HCT116 (cell line): ENCODE data around the gene CSF1R. TPM values are rescaled to one million over a fixed set of nuclear protein-coding genes. Genes with fewer than 3 reads are reported as not detected.

Source experiments
- ATAC-seq: fragments of 200-7000 bp; cut with Tn5 transposase; 2 replicates; pipeline ENCODE4 v1.9.1; 2020; ENCODE audit warnings: mild to moderate bottlenecking, moderate library complexity
- BruUV-seq: library from RNA; stranded (reverse); fragments of 400-500 nt; replicated peaks from 2 replicates; lab custom pipeline; 2021; lab: Mats Ljungman, UMichigan
- CTCF ChIA-PET: fragments of 300-600 bp; sonication (Branson Sonifier 250); formaldehyde crosslinking; loops from one replicate; lab custom pipeline; 2021; ENCODE audit warnings: antibody characterized with exemption; lab: Charles Lee
- POLR2A ChIA-PET: fragments of 300-600, 350-600 bp; sonication (Branson Sonifier 250); formaldehyde crosslinking; loops from one replicate; lab custom pipeline; 2021; ENCODE audit warnings: antibody characterized with exemption; lab: Charles Lee
- RAD21 ChIA-PET, 2 experiments: fragments of 300-600 bp; sonication (Branson Sonifier 250); formaldehyde crosslinking; loops; one replicate each; lab custom pipeline; 2023; ENCODE audit warnings: low total read pairs in 2 of 2; ENCODE audit not compliant: uncharacterized antibody in 2 of 2, unreplicated experiment in 2 of 2, low non-redundant PET in 1 of 2; lab: Charles Lee
- DNase-seq: peaks from one replicate; pipeline ENCODE4 v3.0.0-alpha.2; 2010; ENCODE audit warnings: low read depth, low spot score
- H2AFZ ChIP-seq: fragments of 200-600 bp; shearing (Covaris generic), sonication (generic); 2 replicates; pipeline ENCODE4 v1.6.1; 2017; ENCODE audit warnings: low read depth, mixed run types, mixed read lengths, antibody characterized with exemption, low read length; ENCODE audit not compliant: poor library complexity, severe bottlenecking
- H3K27ac ChIP-seq: 2 replicates; pipeline ENCODE4 v1.5.1; 2012; ENCODE audit warnings: low read depth, low read length
- H3K27me3 ChIP-seq: fragments of 200-600 bp; sonication (generic); 2 replicates; pipeline ENCODE4 v1.6.1; 2016; ENCODE audit warnings: mixed run types, low read length, mixed read lengths; ENCODE audit not compliant: insufficient read depth
- H3K36me3 ChIP-seq, 2 experiments: fragments of 200-500 bp in 1 of 2; fragments of 200-600 bp in 1 of 2; sonication (Bioruptor generic) in 1 of 2; sonication (generic) in 1 of 2; 2 replicates each; pipeline versions ENCODE4 v1.5.1 to v1.6.1; 2014 to 2016; ENCODE audit warnings: low read length in 2 of 2, inconsistent platforms in 1 of 2, mixed read lengths in 1 of 2, mixed run types in 1 of 2; ENCODE audit not compliant: insufficient read depth in 2 of 2, control insufficient read depth in 1 of 2
- H3K4me1 ChIP-seq, 2 experiments: fragments of 200-600 bp in 1 of 2; sonication (generic) in 1 of 2; 2 replicates each; pipeline versions ENCODE4 v1.5.1 to v1.6.1; 2012 to 2017; ENCODE audit warnings: low read length in 2 of 2, inconsistent platforms in 1 of 2, mild to moderate bottlenecking in 1 of 2, mixed read lengths in 1 of 2, mixed run types in 1 of 2, moderate library complexity in 1 of 2; ENCODE audit not compliant: insufficient read depth in 2 of 2, control insufficient read depth in 1 of 2
- H3K4me2 ChIP-seq: fragments of 200-600 bp; sonication (generic); 2 replicates; pipeline ENCODE4 v1.6.1; 2017; ENCODE audit warnings: mixed run types, low read length, mixed read lengths
- H3K4me3 ChIP-seq, 2 experiments: fragments of 200-600 bp in 1 of 2; sonication (generic) in 1 of 2; replicated peaks in 1 of 2; 2 replicates each; pipeline ENCODE4 v1.5.1; 2011 to 2016; ENCODE audit warnings: low read length in 2 of 2, control low read depth in 1 of 2, low read depth in 1 of 2, mild to moderate bottlenecking in 1 of 2, mixed read lengths in 1 of 2, mixed run types in 1 of 2
- H3K79me2 ChIP-seq: fragments of 200-600 bp; sonication (generic); 2 replicates; pipeline ENCODE4 v1.6.1; 2017; ENCODE audit warnings: mild to moderate bottlenecking, mixed run types, low read length, moderate library complexity, mixed read lengths; ENCODE audit not compliant: insufficient read depth
- H3K9ac ChIP-seq: fragments of 200-600 bp; sonication (generic); 2 replicates; pipeline ENCODE4 v1.6.1; 2016; ENCODE audit warnings: low read length, mixed read lengths
- H3K9me2 ChIP-seq: fragments of 200-600 bp; sonication (generic), shearing (Covaris generic); 2 replicates; pipeline ENCODE4 v1.6.1; 2017; ENCODE audit warnings: mixed run types, mild to moderate bottlenecking, moderate library complexity; ENCODE audit not compliant: insufficient read depth
- H3K9me3 ChIP-seq, 2 experiments: fragments of 200-500 bp in 1 of 2; fragments of 200-600 bp in 1 of 2; sonication (Bioruptor generic) in 1 of 2; sonication (generic) in 1 of 2; 2 replicates each; pipeline ENCODE4 v1.6.1; 2014 to 2017; ENCODE audit warnings: low read length in 2 of 2, mixed read lengths in 2 of 2, inconsistent platforms in 1 of 2, low read depth in 1 of 2, mild to moderate bottlenecking in 1 of 2, mixed run types in 1 of 2, moderate library complexity in 1 of 2; ENCODE audit not compliant: control insufficient read depth in 1 of 2, insufficient read depth in 1 of 2
- H4K20me1 ChIP-seq: fragments of 200-600 bp; sonication (generic), shearing (Covaris generic); 2 replicates; pipeline ENCODE4 v1.6.1; 2017; ENCODE audit warnings: mixed run types, mild to moderate bottlenecking, moderate library complexity; ENCODE audit not compliant: insufficient read depth
- CBX3 ChIP-seq: IDR thresholded peaks from 2 replicates; pipeline ENCODE4 v1.6.1; 2012; ENCODE audit warnings: low read depth
- CEBPB ChIP-seq: IDR thresholded peaks from 2 replicates; pipeline ENCODE4 v1.6.1; 2012; ENCODE audit warnings: low read depth
- EGR1 ChIP-seq: IDR thresholded peaks from 2 replicates; pipeline ENCODE4 v1.6.1; 2012; ENCODE audit warnings: low read depth
- ELF1 ChIP-seq: IDR thresholded peaks from 2 replicates; pipeline ENCODE4 v1.6.1; 2012; ENCODE audit warnings: low read depth, borderline replicate concordance
- EZH2phosphoT487 ChIP-seq: fragments of 200-600 bp; IDR thresholded peaks from 2 replicates; pipeline ENCODE4 v1.6.1; 2018; ENCODE audit warnings: antibody characterized with exemption, borderline replicate concordance
- FOSL1 ChIP-seq: IDR thresholded peaks from 2 replicates; pipeline ENCODE4 v1.6.1; 2012; ENCODE audit warnings: low read depth
- JUND ChIP-seq: IDR thresholded peaks from 2 replicates; pipeline ENCODE4 v1.6.1; 2012
- POLR2A ChIP-seq: IDR thresholded peaks from 2 replicates; pipeline ENCODE4 v1.7.0; 2011; ENCODE audit warnings: borderline replicate concordance; ENCODE audit not compliant: insufficient read depth, insufficient read length; ENCODE audit errors: extremely low read depth
- RAD21 ChIP-seq: IDR thresholded peaks from 2 replicates; pipeline ENCODE4 v1.6.1; 2012; ENCODE audit warnings: low read depth, mild to moderate bottlenecking
- SP1 ChIP-seq: IDR thresholded peaks from 2 replicates; pipeline ENCODE4 v1.6.1; 2012; ENCODE audit warnings: low read depth
- SRF ChIP-seq: IDR thresholded peaks from 2 replicates; pipeline ENCODE4 v1.6.1; 2012; ENCODE audit warnings: low read depth
- TCF7L2 ChIP-seq: IDR thresholded peaks from 2 replicates; pipeline ENCODE4 v1.7.0; 2011; ENCODE audit warnings: borderline replicate concordance, inconsistent platforms; ENCODE audit not compliant: insufficient read depth, insufficient read length; ENCODE audit errors: extremely low read depth
- YY1 ChIP-seq: IDR thresholded peaks from 2 replicates; pipeline ENCODE4 v1.6.1; 2011; ENCODE audit warnings: low read length, low read depth, moderate library complexity, mild to moderate bottlenecking; ENCODE audit not compliant: insufficient replicate concordance; ENCODE audit errors: extremely low read depth
- intact Hi-C: fragments of 100-400 bp; cut with micrococcal nuclease; formaldehyde crosslinking; loops from 2 replicates; pipeline ENCODE4 v1.10.0; 2022
- total RNA-seq: library from RNA; stranded (reverse); gene quantifications from one replicate; pipeline ENCODE4 v1.2.1, GENCODE V29; 2021; ENCODE audit not compliant: unreplicated experiment
- TF ChIP-seq, protein P1 (sequence below): IDR thresholded peaks from 2 replicates; pipeline ENCODE4 v1.6.1; 2012
- TF ChIP-seq, protein P2 (sequence below), 3 experiments: fragments of 200-600 bp in 1 of 3; sonication (generic) in 1 of 3; IDR thresholded peaks in 2 of 3; conservative IDR thresholded peaks in 1 of 3; 2 replicates each; pipeline ENCODE4 v1.5.1; 2012 to 2017; ENCODE audit warnings: low read depth in 2 of 3, low read length in 2 of 3, antibody characterized with exemption in 1 of 3, borderline replicate concordance in 1 of 3, control low read depth in 1 of 3, mild to moderate bottlenecking in 1 of 3, mixed read lengths in 1 of 3, mixed run types in 1 of 3, moderate library complexity in 1 of 3; ENCODE audit not compliant: insufficient read depth in 1 of 3

The CSF1R gene
- total RNA-seq, 1 experiment from 2014 or later = 0.17 TPM

DNA sequence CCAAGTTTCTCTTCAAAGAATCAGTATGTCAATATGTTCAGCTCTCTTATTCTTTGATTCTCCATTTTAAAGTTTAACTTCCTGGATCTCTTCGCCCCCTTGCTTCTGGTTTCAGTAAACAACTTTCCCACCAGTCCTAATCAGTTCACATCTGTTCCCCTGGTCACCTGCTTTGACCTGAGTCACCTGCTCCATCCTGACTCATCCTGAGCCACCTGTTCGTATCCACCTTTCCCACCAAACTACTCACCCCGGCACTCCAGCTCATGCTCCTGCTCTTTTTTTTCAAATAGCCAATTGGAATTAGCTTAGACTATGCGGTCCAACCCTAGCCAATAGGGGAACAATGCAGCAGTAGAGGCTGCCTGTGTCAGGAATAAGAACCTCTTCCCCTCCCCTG is 23.6 kb upstream of the CSF1R start:
- BruUV-seq = no TSS peak
- H3K79me2 ChIP-seq = no peaks in the 10 kb centered on the region
- ChIA-PET RAD21 (no interaction called here), POLR2A (no interaction called here), CTCF (interaction anchor here (1.1 kb wide), 1 partner anchor 12 kb away, joined by 3 read pairs; no protein-coding TSS in a partner anchor)
- H3K9me2 ChIP-seq = no peaks in the 10 kb centered on the region
- H3K9me3 ChIP-seq = no peaks in the 10 kb centered on the region
- TF ChIP-seq FOSL1 (peak; percentile 62), SRF (no peak), CBX3 (peak; percentile 67; the same call in 1 of the 2 replicates), JUND (peak; percentile 44)
- TF ChIP-seq, protein P1, sequence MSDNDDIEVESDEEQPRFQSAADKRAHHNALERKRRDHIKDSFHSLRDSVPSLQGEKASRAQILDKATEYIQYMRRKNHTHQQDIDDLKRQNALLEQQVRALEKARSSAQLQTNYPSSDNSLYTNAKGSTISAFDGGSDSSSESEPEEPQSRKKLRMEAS = peak; percentile 74
- no peak overlapping the region for H3K4me3 ChIP-seq
- no peak overlapping the region for H2AFZ ChIP-seq
- peak; percentile 40 for DNase-seq
- no peak overlapping the region for H3K9ac ChIP-seq
- H3K27ac ChIP-seq = no peak overlapping the region
- H3K27me3 ChIP-seq = no peaks in the 10 kb centered on the region
- H3K4me1 ChIP-seq = peaks cover 0 to 23% of the 10 kb centered on the region in 2 experiments; a peak in 2 of 4 replicates
- intact Hi-C loops = no loop called here
- no peaks in the 10 kb centered on the region for H3K36me3 ChIP-seq
- no peaks in the 10 kb centered on the region for H4K20me1 ChIP-seq
- peak; percentile 64 for ATAC-seq
- no peak overlapping the region for H3K4me2 ChIP-seq

DNA sequence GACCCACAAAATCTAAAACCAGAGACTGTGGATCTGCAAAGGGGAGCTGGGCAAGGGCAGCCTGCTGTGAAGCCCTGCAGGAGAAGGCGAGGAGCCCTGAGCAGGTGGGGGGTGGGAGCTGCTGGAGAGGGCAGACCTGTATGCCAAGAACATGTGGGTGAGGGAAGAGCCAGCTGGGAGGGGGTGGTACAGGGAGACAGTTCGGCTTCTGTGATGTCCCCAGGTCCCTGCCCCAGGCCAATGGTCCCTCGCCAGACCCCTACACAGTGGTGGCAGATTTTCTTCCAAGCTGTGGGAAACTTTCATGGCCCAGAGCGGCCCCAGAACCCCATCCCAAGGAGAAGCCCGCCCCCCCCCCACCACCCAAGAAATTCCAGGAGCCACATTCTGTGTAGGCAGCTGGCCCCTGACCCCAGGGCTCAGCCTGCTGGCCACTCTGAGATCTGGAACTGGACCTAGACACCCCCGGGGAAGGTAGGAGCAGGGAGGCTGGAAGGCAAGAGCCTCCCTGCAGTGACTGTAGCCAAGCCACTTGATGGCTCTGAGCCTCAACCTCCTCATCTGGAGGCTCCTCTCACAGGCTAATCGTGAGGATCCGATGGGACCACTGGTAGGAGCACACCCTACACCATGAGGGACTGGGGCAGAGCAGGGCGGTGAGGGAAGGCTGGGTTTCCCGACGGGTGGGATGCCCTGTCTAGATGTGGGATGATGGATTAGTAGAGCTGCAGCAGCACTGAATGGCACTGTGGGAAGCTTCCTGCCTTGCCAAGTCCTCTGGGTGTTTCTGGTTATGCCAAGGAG is 22.6 kb upstream of the CSF1R start:
- no peak overlapping the region for H3K4me3 ChIP-seq
- BruUV-seq = no TSS peak
- no peak for DNase-seq
- H3K4me2 ChIP-seq = no peak overlapping the region
- H4K20me1 ChIP-seq = no peaks in the 10 kb centered on the region
- no peaks in the 10 kb centered on the region for H3K9me2 ChIP-seq
- CTCF ChIA-PET = interaction anchor here (0.9 kb wide), 1 partner anchor 10 kb away, joined by 3 read pairs; no protein-coding TSS in a partner anchor
- intact Hi-C loops = no loop called here
- H3K27me3 ChIP-seq = no peaks in the 10 kb centered on the region
- peaks cover 0 to 23% of the 10 kb centered on the region in 2 experiments; a peak in 2 of 4 replicates for H3K4me1 ChIP-seq
- RAD21 ChIA-PET = no interaction called here
- POLR2A ChIA-PET = no interaction called here
- H3K9ac ChIP-seq = no peak overlapping the region
- H3K9me3 ChIP-seq = no peaks in the 10 kb centered on the region
- no peak for ATAC-seq
- no peak overlapping the region for H2AFZ ChIP-seq
- no peaks in the 10 kb centered on the region for H3K36me3 ChIP-seq
- no peaks in the 10 kb centered on the region for H3K79me2 ChIP-seq
- H3K27ac ChIP-seq = no peak overlapping the region
- no peak for TF ChIP-seq POLR2A
- TF ChIP-seq FOSL1 = no peak
- no peak for TF ChIP-seq ELF1
- no peak for TF ChIP-seq TCF7L2
- TF ChIP-seq, protein P2, sequence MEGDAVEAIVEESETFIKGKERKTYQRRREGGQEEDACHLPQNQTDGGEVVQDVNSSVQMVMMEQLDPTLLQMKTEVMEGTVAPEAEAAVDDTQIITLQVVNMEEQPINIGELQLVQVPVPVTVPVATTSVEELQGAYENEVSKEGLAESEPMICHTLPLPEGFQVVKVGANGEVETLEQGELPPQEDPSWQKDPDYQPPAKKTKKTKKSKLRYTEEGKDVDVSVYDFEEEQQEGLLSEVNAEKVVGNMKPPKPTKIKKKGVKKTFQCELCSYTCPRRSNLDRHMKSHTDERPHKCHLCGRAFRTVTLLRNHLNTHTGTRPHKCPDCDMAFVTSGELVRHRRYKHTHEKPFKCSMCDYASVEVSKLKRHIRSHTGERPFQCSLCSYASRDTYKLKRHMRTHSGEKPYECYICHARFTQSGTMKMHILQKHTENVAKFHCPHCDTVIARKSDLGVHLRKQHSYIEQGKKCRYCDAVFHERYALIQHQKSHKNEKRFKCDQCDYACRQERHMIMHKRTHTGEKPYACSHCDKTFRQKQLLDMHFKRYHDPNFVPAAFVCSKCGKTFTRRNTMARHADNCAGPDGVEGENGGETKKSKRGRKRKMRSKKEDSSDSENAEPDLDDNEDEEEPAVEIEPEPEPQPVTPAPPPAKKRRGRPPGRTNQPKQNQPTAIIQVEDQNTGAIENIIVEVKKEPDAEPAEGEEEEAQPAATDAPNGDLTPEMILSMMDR (IDR thresholded peaks at IDR 0.05 in 2 of 3, conservative IDR thresholded peaks at IDR 0.05 in 1 of 3; ENCODE audit: borderline replicate concordance in 1 of 3, insufficient read depth in 1 of 3, low read depth in 2 of 3, low read length in 2 of 3) = no peak
- no peak for TF ChIP-seq YY1
- no peak for TF ChIP-seq EGR1
- no peak for TF ChIP-seq RAD21
- TF ChIP-seq SP1 = no peak
- TF ChIP-seq EZH2phosphoT487 = no peak
- TF ChIP-seq, protein P1 = no peak
- TF ChIP-seq CEBPB = no peak
